ENCODE measurements around the gene BCAM.
A peak's percentile ranks its signal among the peaks of the same experiment; 100 is the strongest.
"Not testable (repeated sequence)": the region's sequence is repeated elsewhere in the genome, so short reads cannot be mapped to it uniquely, and the experiment has no call there.

BCAM gene

DNA sequence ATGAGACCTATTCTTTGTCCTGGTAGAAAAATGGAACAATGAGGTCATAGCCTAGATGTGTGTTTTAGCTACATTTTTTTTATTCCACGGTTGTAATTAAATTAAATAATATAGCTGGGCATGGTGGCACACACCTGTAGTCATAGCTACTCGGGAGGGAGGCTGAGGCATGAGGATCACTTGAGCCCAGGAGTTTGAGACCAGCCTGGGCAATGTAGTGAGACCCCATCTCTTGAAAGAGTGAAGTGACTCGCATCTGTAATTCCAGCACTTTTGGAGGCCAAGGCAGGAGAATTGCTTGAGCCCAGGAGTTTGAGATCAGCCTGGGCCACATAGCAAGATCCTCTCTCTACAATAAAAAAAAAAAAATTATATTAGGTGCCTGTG lies 43.0 kb upstream of the BCAM start:
- no peak overlapping the region for H3K27ac ChIP-seq (replicated peaks)
- H3K27me3 ChIP-seq (ENCODE audit: insufficient read depth, poor library complexity, severe bottlenecking) = no peaks in the 10 kb centered on the region
- no peak for DNase-seq (ENCODE audit: low read depth in 1 of 2, low spot score in 1 of 2)
- TF ChIP-seq, protein P1, sequence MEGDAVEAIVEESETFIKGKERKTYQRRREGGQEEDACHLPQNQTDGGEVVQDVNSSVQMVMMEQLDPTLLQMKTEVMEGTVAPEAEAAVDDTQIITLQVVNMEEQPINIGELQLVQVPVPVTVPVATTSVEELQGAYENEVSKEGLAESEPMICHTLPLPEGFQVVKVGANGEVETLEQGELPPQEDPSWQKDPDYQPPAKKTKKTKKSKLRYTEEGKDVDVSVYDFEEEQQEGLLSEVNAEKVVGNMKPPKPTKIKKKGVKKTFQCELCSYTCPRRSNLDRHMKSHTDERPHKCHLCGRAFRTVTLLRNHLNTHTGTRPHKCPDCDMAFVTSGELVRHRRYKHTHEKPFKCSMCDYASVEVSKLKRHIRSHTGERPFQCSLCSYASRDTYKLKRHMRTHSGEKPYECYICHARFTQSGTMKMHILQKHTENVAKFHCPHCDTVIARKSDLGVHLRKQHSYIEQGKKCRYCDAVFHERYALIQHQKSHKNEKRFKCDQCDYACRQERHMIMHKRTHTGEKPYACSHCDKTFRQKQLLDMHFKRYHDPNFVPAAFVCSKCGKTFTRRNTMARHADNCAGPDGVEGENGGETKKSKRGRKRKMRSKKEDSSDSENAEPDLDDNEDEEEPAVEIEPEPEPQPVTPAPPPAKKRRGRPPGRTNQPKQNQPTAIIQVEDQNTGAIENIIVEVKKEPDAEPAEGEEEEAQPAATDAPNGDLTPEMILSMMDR (IDR thresholded peaks at IDR 0.05; ENCODE audit: insufficient read depth, low read length) = no peak
- TF ChIP-seq POLR2AphosphoS5 (IDR thresholded peaks at IDR 0.05; ENCODE audit: low read depth) = no peak
- no peak for TF ChIP-seq SPI1 (IDR thresholded peaks at IDR 0.05; ENCODE audit: borderline replicate concordance, low read depth)
- TF ChIP-seq GABPA (IDR thresholded peaks at IDR 0.05; ENCODE audit: low read depth) = no peak
- TF ChIP-seq, protein P2, sequence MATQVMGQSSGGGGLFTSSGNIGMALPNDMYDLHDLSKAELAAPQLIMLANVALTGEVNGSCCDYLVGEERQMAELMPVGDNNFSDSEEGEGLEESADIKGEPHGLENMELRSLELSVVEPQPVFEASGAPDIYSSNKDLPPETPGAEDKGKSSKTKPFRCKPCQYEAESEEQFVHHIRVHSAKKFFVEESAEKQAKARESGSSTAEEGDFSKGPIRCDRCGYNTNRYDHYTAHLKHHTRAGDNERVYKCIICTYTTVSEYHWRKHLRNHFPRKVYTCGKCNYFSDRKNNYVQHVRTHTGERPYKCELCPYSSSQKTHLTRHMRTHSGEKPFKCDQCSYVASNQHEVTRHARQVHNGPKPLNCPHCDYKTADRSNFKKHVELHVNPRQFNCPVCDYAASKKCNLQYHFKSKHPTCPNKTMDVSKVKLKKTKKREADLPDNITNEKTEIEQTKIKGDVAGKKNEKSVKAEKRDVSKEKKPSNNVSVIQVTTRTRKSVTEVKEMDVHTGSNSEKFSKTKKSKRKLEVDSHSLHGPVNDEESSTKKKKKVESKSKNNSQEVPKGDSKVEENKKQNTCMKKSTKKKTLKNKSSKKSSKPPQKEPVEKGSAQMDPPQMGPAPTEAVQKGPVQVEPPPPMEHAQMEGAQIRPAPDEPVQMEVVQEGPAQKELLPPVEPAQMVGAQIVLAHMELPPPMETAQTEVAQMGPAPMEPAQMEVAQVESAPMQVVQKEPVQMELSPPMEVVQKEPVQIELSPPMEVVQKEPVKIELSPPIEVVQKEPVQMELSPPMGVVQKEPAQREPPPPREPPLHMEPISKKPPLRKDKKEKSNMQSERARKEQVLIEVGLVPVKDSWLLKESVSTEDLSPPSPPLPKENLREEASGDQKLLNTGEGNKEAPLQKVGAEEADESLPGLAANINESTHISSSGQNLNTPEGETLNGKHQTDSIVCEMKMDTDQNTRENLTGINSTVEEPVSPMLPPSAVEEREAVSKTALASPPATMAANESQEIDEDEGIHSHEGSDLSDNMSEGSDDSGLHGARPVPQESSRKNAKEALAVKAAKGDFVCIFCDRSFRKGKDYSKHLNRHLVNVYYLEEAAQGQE (IDR thresholded peaks at IDR 0.05; ENCODE audit: insufficient replicate concordance, low read depth) = no peak
- H3K4me3 ChIP-seq (replicated peaks; ENCODE audit: insufficient read depth, low read length) = no peak overlapping the region

DNA sequence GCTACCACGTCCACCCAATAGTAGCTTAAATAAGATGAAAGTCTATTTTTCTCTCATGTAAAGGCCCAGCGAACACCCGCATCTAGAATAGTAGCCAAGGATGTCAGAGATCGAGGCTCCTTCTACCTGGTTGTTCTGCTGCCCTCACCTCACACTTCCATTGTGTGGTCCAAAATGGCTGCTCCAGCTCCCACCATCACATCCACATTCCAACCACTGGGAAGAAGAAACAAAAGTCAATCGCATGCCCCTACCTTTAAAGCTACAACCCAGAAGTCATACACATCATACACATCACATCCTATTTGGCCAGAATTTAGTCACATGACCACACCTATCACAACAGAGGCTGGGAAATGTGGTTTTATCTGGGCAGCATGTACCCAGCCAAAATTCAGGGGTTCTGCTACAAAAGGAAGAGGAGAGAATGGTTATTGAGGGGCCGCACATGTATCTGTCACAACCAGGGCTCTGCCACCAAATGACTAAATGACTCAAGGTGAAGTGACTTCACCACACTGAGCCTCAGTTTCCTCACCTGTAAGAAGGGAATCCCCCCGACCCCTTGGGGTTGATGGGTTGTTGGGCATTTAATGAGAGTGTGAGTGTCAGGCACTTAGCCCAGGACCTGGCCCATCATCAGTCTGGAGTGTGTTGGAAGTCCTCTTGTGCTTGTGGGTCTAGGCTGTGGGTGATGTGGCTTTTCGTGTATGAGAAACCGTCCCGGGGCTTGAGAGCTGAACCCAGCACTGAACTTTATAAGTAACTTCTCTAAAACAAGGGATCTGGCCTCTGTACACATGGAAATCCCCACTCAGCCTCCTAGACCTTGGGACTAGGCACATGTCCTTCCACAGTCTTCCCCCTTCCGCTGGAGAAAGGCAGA lies 41.4 kb upstream of the BCAM start:
- DNase-seq (ENCODE audit: low read depth in 1 of 2, low spot score in 1 of 2) = peak in 1 of 2 experiments; percentile 51
- H3K27me3 ChIP-seq (ENCODE audit: insufficient read depth, poor library complexity, severe bottlenecking) = no peaks in the 10 kb centered on the region
- no peak overlapping the region for H3K4me3 ChIP-seq (replicated peaks; ENCODE audit: insufficient read depth, low read length)
- 0 out of 2 replicates have a peak overlapping the region, but pooled peaks have one; percentile 6 for H3K27ac ChIP-seq (replicated peaks)
- no peak for TF ChIP-seq GABPA (IDR thresholded peaks at IDR 0.05; ENCODE audit: low read depth)
- TF ChIP-seq, protein P1 (IDR thresholded peaks at IDR 0.05; ENCODE audit: insufficient read depth, low read length) = no peak
- TF ChIP-seq POLR2AphosphoS5 (IDR thresholded peaks at IDR 0.05; ENCODE audit: low read depth) = no peak
- TF ChIP-seq SPI1 (IDR thresholded peaks at IDR 0.05; ENCODE audit: borderline replicate concordance, low read depth) = no peak
- TF ChIP-seq, protein P2 (IDR thresholded peaks at IDR 0.05; ENCODE audit: insufficient replicate concordance, low read depth) = no peak

DNA sequence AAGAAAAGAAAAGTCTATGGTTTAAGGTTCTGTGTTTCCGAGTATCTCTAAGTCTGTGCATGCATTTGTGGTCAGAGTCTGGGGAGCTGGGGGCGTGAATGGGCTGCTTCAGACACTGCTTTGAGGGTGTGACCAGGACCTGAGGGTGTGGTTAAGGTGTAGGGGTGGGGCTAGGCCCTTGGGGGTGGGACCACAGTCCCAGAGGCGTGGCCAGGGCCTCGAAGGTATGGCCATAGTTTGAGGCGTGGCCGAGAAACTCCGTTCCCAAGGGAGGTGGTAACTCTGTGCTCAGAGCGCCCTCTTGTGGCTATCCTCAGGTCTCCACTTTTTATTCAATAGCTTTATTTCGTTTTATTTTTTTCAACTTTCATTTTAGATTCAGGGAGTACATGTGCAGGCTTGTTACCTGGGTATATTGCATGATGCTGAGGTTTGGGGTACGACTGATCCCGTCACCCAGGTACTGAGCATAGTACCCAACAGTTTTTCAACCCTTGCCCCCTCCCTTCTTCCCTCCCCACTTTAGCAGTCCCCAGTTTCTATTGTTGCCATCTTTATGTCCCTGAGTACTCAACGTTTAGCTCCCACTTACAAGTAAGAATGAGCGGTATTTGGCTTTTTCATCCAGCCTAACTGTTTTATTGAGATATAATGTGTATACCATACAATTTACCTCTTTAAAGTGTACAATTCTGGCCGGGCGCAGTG lies 38.2 kb upstream of the BCAM start:
- TF ChIP-seq, protein P2 (IDR thresholded peaks at IDR 0.05; ENCODE audit: insufficient replicate concordance, low read depth) = no peak
- TF ChIP-seq, protein P1 (IDR thresholded peaks at IDR 0.05; ENCODE audit: insufficient read depth, low read length) = peak; percentile 55
- no peak overlapping the region for H3K27ac ChIP-seq (replicated peaks)

DNA sequence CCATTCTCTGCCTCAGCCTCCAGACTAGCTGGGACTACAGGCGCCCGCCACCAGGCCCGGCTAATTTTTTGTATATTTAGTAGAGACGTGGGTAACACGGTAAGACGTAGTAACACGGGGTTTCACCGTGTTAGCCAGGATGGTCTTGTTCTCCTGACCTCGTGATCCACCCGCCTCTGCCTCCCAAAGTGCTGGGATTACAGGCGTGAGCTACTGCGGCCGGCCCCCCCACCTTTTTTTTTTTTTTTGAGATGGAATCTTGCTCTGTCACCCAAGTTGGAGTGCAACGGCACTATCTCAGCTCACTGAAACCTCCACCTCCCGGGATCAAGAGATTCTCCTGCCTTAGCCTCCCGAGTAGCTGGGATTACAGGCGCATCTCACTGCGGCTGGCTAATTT lies 36.8 kb upstream of the BCAM start:
- not testable (repeated sequence) for DNase-seq (ENCODE audit: low read depth in 1 of 2, low spot score in 1 of 2); H3K27me3 ChIP-seq (ENCODE audit: insufficient read depth, poor library complexity, severe bottlenecking)

More for the DNA sequence above, 38.2 kb upstream of the BCAM start:
- peak; percentile 93 to 97 for DNase-seq (ENCODE audit: low read depth in 1 of 2, low spot score in 1 of 2)
- Histone ChIP-seq H3K4me3 (replicated peaks; ENCODE audit: insufficient read depth, low read length) (no peak overlapping the region), H3K27me3 (ENCODE audit: insufficient read depth, poor library complexity, severe bottlenecking) (no peaks in the 10 kb centered on the region)

More for the DNA sequence above, 36.8 kb upstream of the BCAM start:
- H3K4me3 ChIP-seq (replicated peaks; ENCODE audit: insufficient read depth, low read length); H3K27ac ChIP-seq (replicated peaks): not testable (repeated sequence)
